ENCODE results near the gene SEPTIN1. TPM values are rescaled to one million over a fixed set of nuclear protein-coding genes. Genes with fewer than 3 reads are reported as not detected.

SEPTIN1 gene
- total and polyA plus RNA-seq, 2 of the 13 experiments (the other 11 are each of a cell fraction or from before 2014, with no cell fraction given): 0.18 to 0.67 TPM

- TF ChIP-seq HNRNPH1 (optimal IDR thresholded peaks at IDR 0.05; ENCODE audit: low read depth, low read length) (peak; percentile 58), IRX3 (CRISPR knock-in tag; IDR thresholded peaks at IDR 0.05; ENCODE audit: borderline replicate concordance, low read depth) (peak; percentile 89), SRY (CRISPR knock-in tag; IDR thresholded peaks at IDR 0.05) (peak; percentile 71), ZNF251 (CRISPR knock-in tag; IDR thresholded peaks at IDR 0.05) (0 out of 2 replicates have a peak, but pooled peaks have one; percentile 57), SSRP1 (CRISPR knock-in tag; IDR thresholded peaks at IDR 0.05) (0 out of 2 replicates have a peak, but pooled peaks have one; percentile 21), MXD3 (CRISPR knock-in tag; IDR thresholded peaks at IDR 0.05) (0 out of 2 replicates have a peak, but pooled peaks have one; percentile 19), ZNF768 (CRISPR knock-in tag; IDR thresholded peaks at IDR 0.05) (peak; percentile 23; the same call in 1 of the 2 replicates), ATF7-NPFF (CRISPR knock-in tag; IDR thresholded peaks at IDR 0.05; ENCODE audit: low read depth) (no peak; the same call in 1 of the 2 replicates), SNAI1 (CRISPR knock-in tag; IDR thresholded peaks at IDR 0.05; ENCODE audit: borderline replicate concordance) (peak; percentile 15; the same call in 1 of the 2 replicates), ZSCAN22 (CRISPR knock-in tag; IDR thresholded peaks at IDR 0.05) (no peak), ZNF773 (CRISPR knock-in tag; IDR thresholded peaks at IDR 0.05; ENCODE audit: borderline replicate concordance) (no peak; the same call in 1 of the 2 replicates), SNAPC5 (CRISPR knock-in tag; IDR thresholded peaks at IDR 0.05; ENCODE audit: borderline replicate concordance) (peak; percentile 83; the same call in 1 of the 2 replicates), ZSCAN5A (CRISPR knock-in tag; IDR thresholded peaks at IDR 0.05; ENCODE audit: borderline replicate concordance) (0 out of 2 replicates have a peak, but pooled peaks have one; percentile 77), PRDM4 (CRISPR knock-in tag; IDR thresholded peaks at IDR 0.05; ENCODE audit: borderline replicate concordance) (no peak), CBX5 (CRISPR knock-in tag; IDR thresholded peaks at IDR 0.05; ENCODE audit: borderline replicate concordance) (no peak), ADNP (CRISPR knock-in tag; IDR thresholded peaks at IDR 0.05) (no peak), REXO4 (CRISPR knock-in tag; IDR thresholded peaks at IDR 0.05; ENCODE audit: borderline replicate concordance) (peak; percentile 80; the same call in 1 of the 2 replicates), TRAFD1 (CRISPR knock-in tag; IDR thresholded peaks at IDR 0.05; ENCODE audit: borderline replicate concordance) (no peak), ZNF367 (CRISPR knock-in tag; IDR thresholded peaks at IDR 0.05; ENCODE audit: borderline replicate concordance) (0 out of 2 replicates have a peak, but pooled peaks have one; percentile 3), ZNF839 (CRISPR knock-in tag; IDR thresholded peaks at IDR 0.05; ENCODE audit: borderline replicate concordance) (peak; percentile 15; the same call in 1 of the 2 replicates), ZNF550 (CRISPR knock-in tag; IDR thresholded peaks at IDR 0.05; ENCODE audit: borderline replicate concordance) (0 out of 2 replicates have a peak, but pooled peaks have one; percentile 23), ZNF616 (CRISPR knock-in tag; IDR thresholded peaks at IDR 0.05; ENCODE audit: low read depth) (0 out of 2 replicates have a peak, but pooled peaks have one; percentile 67), ZNF776 (CRISPR knock-in tag; IDR thresholded peaks at IDR 0.05) (0 out of 2 replicates have a peak, but pooled peaks have one; percentile 5)
These were observed 27.8 kb downstream of the SEPTIN1 start (continued) for GRCh38 chr16:30354423-30355143.
